ENCODE measurements around the gene ZNF22.
A peak's percentile ranks its signal among the peaks of the same experiment; 100 is the strongest.

The ZNF22 gene

GRCh38 chr10:44965651-44966097 lies 35.0 kb upstream of the ZNF22 start:
- no peak for DNase-seq

- DNase-seq = no peak
These were observed 34.5 kb upstream of the ZNF22 start for GRCh38 chr10:44966129-44966815.

DNA sequence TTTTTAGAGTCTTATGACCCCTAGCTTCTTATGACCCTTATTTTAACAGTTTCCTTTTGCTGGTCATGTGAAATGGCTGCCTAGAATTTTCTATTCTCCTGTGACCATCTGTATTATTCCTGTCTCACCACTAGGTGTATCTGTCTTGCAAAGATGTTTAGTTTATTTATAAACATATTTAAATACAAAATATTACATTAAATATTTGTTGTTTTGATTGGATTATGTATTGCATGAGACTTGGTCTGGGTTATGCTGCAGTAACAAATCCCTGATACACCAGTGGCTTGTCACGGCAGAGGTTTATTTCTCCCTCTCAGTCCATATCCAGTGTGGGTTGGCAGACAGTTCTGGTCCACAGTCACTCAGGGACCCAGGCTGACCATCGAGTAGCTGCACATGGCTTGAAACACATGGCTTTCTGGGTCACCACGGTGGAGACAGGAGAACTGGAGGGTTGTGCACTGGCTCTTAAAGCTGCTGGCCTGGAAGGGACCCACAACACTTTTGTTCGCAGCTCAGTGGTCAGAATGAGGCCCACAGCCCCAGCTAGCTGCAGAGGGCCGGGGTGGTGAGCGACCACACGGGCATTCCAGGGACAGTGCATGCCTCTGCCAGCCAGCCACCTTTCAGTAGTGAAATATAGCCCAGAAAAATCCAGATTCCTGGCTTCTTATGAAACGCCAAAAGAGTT lies 33.8 kb upstream of the ZNF22 start:
- no peak for DNase-seq

DNA sequence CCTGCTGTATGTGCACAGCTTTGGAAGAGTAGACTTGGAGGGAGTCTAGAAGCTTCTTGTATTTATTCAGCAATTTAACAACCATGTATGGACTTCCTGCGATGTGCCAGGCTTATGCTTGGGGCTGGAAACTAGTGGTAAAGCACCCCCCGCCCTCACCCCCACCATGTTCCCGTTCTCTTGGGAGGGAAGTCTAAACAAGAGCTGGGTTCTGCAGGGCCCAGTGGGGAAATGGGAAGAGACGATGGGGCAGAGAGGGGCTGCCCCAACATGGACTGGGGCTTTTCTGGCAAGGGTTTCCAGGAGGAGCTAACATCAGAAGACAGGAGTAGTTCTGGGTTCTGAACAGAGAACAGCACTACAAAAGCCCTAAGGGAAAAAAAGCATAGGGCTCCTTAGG lies 33.1 kb upstream of the ZNF22 start:
- no peak for DNase-seq

DNA sequence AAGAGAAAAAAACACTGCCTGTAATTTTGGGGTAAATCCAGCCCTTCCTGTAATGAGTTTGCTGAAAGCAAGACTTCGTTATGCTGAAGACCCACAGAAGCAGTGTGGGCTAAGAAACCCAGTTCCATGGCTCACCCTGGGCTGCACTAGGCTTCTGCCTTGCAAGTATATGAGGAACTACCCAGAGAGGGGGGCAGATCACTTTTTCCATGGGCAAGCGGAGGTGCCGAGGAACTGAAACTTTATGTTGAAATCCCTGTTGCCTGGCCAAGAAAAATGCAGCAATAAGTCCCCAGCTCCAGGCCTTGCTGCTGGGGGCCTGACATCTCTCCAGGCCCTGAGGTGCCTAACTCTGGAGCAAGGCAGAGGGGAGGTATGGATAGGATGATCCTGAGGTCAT lies 32.6 kb upstream of the ZNF22 start:
- no peak for DNase-seq

DNA sequence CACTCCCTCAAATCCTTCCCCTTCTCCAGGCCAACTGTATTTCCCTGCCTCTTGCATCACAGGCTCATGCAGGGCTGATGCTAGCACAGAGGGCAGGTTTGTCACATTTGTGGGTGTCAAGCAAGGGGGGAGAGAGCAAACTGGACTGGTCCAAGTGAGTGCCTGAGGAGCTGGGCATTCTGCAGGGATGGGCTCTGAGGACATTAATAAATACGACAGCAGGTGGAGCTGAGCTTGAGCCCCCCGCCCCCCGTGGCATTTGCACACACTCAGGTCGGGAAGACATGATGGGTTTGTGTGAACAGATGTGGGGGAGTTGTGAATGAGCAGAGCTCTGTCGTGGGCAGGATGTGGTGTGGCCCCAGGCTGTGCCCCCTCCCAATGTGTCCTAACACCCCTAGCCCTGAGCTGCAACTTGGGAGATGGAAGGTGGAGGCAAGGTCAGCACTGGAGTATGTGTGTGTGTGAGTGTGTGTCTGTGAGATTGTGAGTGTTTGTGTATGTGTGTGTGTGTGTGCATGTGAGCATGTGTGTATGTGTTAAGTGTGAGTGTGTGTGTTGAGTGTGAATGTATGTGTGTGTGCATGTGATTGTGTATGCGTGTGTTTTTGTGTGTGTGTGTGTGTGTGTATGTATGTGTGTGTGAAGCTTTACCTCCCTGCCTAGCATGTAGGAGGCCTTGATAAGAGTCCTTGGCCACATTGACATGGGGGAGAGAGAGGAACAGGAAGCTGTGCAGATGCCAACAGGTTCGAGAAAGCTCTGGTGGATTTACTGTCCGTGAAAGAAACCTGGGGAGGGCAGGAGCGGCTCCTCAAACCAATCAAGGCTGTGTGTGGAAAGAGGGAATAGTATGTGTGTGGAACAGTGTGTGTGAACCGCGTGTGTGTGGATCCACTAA lies 32.0 kb upstream of the ZNF22 start:
- no peak for DNase-seq

DNA sequence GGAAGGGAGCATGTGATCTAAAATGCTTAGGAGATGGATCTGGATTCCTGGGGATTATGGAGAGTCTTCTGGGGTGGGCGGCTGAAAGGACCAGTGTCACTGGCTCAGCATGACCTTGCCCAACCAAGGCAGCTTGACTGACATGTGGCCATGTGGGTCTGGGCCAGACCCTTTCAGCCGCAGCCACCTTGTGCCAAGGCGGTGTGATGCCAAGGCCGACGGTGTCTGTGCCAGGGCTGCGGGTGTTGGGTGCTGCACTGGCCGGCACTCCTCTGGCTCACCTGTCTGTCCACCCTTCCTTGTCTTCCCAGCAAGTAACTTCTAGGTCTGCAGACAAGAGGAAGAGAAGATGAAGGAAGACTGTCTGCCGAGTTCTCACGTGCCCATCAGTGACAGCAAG lies 30.9 kb upstream of the ZNF22 start:
- no peak for DNase-seq

DNA sequence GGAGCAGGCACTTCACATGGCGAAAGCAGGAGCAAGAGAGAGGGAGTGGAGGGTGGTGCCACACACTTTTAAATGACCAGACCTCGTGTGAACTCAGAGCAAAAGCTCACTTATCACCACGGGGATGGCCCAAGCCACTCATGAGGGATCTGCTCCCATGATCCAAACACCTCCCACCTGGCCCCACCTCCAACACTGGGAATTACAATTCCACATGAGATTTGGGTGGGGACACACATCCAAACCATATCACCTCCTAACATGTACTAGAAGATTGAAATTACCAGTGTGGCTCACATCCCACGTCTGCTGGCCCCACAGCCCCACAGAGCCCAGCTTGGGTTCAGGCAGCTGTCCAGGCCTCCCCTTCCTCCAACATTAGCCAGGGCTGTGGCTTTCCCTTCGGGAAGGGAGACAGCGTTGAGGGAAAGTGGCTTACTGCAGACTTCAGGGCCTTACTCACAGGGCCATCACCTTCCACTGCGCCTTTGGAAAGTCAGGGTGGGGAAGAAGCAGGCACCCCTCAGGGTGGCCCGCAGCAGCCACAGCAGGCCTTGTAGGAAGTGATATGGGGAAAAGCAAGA lies 29.8 kb upstream of the ZNF22 start:
- no peak for DNase-seq

GRCh38 chr10:44971434-44971833 lies 29.3 kb upstream of the ZNF22 start:
- no peak for DNase-seq

- DNase-seq = no peak
These were observed 28.6 kb upstream of the ZNF22 start for GRCh38 chr10:44971935-44972757.

GRCh38 chr10:44972874-44973306 lies 27.8 kb upstream of the ZNF22 start:
- DNase-seq = no peak

DNA sequence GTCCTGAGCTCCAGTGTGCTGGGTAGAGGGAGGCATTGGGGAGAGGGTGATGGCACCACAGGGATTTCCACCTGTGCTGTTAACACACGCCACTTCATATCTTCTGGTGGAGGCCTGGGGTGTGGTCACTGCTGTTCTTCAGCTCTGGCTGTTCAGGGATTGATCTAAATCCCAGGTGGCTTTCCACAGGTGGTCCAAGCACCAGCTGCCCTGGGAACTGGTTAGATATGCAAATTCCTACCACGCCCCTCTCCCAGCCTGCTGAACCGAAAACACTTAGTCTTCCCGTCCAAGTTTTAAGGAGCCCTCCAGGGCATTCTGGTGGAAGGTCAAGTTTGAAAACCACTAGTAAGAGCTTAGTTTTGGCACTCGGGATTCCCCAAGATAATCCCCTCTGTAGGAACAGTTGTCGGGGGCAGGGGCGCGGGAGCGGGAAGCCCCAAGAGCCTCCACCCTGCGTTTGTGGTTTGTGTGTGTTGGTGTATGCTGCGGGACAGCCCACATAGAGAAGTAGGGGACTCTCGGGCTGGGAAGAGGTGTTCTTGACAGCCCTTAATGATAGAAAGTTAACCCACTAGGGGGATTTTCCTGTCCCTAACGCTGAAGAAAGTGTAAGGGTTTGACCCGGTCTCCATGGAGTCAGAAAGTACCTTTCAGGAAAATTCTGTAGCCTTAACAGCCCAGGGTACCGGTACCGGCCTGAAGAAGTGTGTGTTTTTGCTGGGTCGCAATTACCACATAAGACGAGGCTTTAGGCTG lies 27.2 kb upstream of the ZNF22 start:
- peak in 1 of 2 experiments; percentile 18 for DNase-seq

DNA sequence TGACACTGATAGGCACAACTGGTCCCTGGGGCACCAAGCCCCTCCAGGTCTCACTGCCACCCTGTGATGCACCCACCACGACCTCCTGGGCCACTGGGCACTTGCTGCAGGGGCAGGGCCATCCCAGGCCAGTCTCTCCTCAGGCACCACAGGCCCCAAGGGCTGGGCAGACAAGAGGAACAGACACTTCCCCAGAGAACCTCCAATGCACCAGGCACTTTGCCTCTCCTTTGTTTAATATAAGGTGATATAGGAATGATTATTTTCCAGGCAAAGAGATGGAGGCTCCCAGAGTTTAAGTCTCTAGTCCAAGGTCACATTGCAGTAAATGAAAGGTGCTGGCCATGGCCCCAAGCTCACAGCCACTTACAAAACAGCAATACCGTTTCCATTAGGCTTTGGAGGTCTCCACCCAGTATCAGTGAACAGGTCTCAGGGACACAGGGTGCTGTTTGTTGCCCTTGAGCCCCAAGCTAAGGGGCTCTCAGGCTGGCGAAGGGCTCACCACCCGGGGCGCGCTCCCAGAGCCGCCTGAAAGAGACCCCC lies 26.6 kb upstream of the ZNF22 start:
- no peak for DNase-seq

DNA sequence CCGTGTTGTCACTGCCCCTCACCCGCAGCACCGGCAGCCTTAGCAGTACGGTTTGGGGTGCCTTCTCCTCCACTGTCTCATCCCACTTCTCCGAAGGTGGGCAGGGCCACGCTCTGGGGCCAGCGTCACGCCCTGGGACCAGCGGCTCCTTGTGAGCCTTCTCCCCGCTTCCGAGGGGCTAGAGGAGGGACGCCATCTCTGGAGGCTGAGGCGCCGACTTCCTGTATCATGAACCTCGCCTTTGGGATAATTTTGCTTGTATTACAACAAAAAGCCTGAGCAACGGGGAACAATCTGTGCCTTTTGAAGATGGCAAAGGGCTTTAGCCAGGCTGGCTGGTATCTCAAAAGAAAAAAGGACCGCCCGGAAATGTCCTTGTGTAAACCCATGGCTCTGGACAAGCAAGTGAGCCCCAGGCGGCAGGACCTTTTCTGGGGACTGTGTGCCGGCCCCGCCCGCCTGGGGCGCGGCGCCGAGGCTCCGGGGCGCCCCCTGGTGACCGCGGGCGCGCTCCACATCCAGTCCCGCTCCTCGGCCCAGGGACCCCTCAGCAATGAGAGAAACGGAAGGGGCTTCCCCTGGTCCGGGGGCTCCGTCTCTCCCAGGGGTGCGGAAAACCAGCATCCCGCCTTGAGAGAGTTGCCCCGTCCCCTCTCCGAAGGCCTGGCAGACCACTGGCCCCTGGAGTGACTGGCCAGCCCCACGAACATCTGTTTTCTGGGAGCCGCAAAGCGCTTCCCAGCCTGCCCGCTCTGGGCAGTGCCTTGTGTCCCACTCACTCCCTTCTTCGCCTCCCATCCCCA lies 25.9 kb upstream of the ZNF22 start:
- DNase-seq = peak in 1 of 2 experiments; percentile 6

GRCh38 chr10:44975431-44976331 lies 25.0 kb upstream of the ZNF22 start:
- DNase-seq = no peak

DNA sequence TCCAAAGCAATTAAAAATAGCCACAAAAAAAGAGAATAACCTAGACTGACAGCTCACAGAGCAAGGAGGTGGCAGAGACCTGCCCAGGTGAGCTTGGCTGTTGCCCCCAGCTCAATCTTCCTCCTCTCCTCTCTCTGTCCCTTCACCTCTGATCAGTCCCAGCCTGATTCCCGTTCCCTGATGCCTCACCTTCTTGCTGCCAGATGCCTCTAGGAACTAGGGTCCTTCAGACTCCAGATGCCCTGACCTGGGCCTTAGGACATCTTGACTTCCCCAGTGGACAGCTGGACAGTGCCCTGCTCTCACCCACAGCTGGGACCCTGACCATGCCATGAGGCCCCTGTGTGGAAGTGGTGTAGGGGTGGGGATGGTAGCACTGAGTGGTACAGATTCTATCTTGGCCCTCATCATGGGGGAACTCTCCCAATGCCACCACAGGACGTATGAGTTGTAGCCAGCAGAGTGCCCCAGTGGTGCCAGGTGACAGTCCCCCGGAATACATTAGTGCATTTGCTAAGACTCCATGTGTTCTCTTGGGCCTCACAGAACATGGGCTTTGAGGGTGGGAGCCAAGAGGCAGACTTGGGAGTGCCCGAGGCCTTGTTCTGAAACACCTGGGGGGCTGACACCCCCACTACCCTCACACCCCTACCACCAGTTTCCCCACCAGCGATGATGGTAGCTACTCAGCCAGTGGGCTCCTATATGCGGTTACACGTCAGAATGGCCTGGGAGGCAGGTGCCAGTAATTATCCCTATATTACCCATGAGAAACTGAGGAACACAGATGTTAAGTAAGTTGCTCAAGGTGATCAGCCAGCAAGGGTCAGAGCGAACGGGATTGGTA lies 24.1 kb upstream of the ZNF22 start:
- DNase-seq = no peak

- no peak for DNase-seq
These were observed 23.2 kb upstream of the ZNF22 start for GRCh38 chr10:44977287-44978212.

All from NCI-H187 (cell line).